NCI-H510A (cell line): Measurements from ENCODE around the gene FBLN2.

ENCODE experiments used
- DNase-seq: peaks from one replicate; lab custom pipeline; 2025; lab: John Stamatoyannopoulos, UW

FBLN2 gene

DNA sequence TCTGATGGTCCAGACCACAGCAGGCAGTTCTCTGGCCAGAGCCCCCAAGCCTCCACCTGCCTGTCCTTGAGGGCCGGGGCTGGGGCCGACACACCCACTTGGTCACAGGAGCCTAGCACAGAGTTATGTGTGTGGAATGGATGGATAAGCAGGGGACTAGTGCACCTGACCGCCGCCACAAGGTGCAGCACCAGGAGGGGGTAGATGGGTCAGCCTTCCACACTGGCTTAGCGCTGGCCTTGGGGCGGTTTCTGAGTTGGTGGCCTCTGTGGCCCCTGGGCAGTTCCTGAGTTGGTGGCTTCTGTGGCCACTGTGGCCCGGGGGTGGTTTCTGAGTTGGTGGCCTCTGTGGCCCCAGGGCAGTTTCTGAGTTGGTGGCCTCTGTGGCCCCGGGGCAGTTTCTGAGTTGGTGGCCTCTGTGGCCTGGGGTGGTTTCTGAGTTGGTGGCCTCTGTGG is 75.8 kb downstream of the FBLN2 start:
- no peak for DNase-seq

DNA sequence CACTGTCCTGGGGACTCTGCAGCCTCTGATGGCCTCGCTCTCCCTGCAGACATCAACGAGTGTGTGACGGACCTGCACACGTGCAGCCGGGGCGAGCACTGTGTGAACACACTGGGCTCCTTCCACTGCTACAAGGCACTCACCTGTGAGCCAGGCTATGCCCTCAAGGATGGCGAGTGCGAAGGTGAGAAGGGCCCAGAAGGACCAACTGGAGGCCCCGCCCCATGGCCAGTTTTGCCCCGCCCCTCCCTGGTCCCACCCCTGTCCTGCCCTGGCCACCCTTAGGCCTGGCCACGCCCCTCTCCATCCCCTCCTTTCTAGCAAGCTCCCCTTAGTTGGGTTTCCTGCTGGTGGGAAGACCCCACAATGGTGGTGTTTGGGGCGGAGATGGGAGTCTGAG is 77.5 kb downstream of the FBLN2 start:
- DNase-seq, result no peak

- no peak for DNase-seq
These were observed 78.1 kb downstream of the FBLN2 start for GRCh38 chr3:13626915-13627460.

DNA sequence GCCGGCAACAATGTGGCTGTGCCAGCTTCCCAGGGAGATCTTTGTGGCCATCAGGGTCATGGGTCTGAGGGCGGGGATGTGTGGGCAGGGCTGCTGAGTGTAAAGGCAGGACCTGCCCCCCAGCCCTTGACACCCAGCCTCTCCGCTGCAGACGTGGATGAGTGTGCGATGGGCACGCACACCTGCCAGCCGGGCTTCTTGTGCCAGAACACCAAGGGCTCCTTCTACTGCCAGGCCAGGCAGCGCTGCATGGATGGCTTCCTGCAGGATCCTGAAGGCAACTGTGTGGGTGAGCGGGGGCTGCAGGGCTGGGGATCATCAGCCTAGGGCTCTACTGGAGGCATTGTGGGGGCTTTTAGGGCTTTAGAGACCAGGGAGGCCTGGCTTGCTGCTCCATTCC is 78.8 kb downstream of the FBLN2 start:
- DNase-seq, result no peak

DNA sequence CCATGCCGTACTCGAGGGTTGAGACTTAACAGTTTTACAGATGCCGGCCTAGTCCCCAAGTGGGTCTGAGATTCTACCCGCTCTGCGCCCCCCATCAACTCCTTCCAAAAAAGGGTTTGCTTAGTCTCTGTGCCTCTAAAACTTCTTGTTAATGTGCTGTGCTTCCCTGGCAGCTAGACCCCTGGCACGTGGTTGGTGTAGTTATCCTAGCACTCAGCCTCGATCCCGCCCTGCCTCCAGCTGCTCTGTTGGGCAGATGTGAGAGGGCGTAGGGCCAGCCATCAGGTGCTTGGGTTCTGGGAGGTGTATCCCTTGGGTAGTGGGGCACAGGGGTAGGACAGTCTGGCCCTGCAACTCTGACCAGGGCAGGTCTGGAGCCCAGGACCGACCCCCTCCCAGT is 79.5 kb downstream of the FBLN2 start:
- DNase-seq, result no peak

DNA sequence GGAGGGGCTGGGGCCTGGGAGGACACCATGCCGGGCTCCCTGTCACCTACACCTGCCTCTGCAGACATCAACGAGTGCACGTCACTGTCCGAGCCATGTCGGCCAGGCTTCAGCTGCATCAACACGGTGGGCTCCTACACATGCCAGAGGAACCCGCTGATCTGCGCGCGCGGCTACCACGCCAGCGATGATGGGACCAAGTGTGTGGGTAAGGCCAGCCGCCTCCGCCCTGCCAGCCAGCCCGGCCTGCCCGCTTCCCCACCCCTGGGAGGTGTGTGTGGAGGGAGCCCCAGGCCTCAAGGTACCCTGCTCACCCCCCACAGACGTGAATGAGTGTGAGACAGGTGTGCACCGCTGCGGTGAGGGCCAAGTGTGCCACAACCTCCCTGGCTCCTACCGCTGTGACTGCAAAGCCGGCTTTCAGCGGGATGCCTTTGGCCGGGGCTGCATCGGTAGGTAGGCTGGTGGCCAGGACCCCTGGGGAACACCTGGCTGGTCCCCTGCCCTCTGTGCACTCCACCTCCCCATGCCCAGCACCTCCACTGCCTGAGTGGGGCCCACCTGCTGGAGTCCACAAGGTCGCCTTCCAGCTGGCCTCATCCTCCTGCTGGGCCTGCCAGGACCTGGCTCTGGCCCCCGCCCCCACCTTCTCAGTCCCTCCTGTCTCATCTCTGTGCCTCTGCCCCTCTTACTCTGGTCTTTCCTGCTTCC is 80.1 kb downstream of the FBLN2 start:
- no peak for DNase-seq

GRCh38 chr3:13629644-13630043 is 80.7 kb downstream of the FBLN2 start:
- no peak for DNase-seq

DNA sequence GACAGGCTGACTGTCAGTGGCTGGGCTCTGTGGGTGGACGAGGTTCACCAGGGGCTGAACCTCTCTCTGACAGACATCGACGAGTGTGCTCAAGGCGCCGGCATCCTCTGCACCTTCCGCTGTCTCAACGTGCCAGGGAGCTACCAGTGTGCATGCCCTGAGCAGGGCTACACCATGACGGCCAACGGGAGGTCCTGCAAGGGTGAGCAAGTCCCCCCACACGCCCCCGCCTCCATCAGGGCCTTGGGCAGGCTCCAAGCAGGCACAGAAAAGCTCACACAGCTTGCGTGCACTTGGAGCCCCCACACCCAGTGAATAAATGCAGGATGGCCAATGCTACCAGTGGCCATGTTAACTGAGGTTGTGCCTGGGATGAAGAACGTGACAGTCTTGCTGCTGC is 82.3 kb downstream of the FBLN2 start:
- no peak for DNase-seq

- no peak for DNase-seq
These were observed 84.3 kb downstream of the FBLN2 start for GRCh38 chr3:13633176-13633575.

GRCh38 chr3:13634151-13634550 is 85.2 kb downstream of the FBLN2 start:
- DNase-seq, result no peak

DNA sequence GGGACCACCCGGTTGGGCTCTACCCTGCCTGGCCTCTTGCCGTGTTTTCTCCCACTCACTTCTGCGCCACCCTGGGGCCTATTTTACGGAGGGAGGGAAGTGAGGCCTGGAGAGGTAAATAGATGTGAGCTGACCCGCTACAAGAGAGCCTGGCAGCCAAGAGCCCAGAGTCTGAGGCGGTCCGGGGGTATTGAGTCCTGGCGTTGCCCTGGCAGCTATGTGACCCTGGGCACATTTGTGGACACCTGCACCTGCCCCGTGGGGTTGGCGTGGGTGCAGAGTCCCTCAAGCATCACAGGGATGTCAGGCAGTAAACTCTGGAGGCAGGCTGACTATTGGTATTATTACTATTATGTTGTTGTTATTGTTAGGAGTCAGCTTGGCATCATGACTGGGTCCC is 85.7 kb downstream of the FBLN2 start:
- no peak for DNase-seq

DNA sequence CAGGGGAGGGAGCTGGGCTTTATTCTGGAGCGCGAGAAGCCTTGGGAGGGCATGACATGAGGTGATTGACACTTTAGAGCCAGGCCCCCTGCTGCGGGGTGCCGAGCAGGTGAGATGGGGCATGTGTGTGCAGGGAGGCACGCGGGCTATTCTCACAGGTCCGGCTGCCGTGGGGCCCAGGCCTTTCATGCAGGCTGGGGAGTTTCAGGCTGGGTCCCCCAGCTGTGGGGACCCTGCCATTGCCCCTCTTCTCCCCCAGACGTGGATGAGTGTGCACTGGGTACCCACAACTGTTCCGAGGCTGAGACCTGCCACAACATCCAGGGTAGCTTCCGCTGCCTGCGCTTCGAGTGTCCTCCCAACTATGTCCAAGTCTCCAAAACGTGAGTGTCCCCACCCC is 87.3 kb downstream of the FBLN2 start:
- no peak for DNase-seq

GRCh38 chr3:13636874-13637273 is 87.9 kb downstream of the FBLN2 start:
- no peak for DNase-seq

- no peak for DNase-seq
These were observed 88.5 kb downstream of the FBLN2 start for GRCh38 chr3:13637311-13637891.

DNA sequence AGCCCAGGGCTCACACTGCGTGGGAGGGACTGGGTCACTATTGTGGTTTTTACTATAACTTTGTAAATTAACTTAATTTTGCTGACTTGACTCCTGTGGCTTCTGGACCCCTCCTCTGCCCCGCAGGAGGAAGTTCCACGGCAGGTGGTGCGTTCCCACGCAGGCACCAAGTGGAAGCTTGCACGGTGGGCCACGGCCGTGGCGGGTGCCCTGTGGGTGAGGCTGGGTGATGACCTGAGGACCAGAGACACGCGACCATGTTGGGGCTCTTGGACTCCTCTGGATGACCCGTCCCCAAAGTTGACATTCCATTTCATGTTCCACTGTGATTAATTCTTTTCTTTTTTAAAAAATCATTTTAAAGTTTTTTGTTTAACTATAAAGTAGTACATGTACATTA is 89.0 kb downstream of the FBLN2 start:
- no peak for DNase-seq

DNA sequence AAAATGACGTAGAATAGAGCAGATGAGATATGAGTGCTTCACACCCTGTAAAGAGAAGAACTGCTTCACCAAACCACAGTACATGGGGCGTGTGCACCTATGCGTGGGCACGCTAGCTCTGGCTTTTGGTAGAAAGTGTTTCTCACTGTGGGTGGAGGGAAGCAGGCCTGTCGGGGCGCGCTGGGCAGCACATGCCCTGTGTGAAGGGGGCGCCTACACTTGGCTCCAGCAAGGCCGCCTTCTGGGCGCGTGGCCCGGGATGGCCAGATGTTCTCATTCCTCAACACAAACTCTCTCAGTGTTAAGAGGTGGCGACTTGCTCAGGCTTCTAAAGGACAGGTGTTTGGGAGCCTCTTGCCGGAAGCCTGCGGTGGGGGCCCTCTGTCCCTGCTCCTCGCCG is 90.0 kb downstream of the FBLN2 start:
- no peak for DNase-seq

DNA sequence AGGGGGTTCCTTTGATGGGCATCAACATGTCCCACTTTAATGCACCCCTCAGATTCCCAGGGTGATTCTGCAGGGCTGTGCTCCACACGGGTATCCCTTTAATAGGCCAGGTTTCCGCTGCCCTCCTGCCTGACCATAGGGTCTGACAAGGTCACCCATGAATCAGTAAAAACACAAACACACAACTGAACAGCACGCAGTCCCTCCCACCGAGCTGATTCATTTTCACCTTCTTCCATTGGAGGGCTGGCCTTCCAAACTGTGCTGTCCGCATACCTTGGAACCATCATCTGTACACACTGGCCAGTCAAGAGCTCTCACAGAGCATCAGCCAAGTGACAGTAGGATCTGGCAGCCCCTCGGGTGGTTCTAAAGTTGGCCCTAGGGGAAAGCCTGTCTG is 93.7 kb downstream of the FBLN2 start:
- DNase-seq, result no peak

GRCh38 chr3:13644341-13645117 is 95.6 kb downstream of the FBLN2 start:
- no peak for DNase-seq

GRCh38 chr3:13645801-13646637 is 97.1 kb downstream of the FBLN2 start:
- no peak for DNase-seq

DNA sequence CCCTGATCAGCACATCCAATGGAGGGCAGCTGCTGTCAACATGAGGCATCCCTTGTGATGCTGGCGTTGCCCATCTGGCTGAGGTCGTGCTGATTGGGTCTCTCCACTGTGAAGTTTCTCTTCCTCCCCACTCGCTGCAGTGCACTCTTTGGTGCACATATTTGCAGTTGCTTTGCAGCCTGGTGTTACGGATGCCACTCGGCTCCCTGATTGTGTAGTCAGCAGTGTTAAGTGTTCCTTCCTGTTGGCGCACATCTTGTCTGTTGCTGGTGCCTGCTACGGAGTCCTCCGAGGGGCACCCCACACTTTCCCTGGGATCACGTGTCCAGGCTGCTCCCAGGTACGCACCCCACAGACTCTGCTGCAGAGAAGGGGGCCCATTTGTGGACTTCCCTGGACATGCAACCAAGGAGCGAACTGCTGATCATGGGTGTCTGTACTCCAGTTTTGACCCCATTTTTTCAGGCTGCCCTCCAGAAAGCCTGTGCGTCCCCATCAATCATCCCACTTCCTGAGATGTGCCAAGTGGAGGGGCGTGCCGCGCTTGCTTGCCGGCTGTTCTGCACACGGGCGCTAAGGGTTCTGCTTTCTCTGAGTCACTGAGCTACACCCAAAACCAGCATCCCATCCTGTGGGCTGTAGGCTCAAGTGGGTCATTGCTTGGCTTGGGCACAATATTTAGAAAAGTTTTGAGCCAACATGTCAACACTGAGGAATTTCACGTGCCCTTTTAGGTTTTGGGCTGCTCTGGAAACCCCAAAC is 98.6 kb downstream of the FBLN2 start:
- peak; percentile 22 for DNase-seq
